ENCODE data around the gene RBKS. TPM values are rescaled to one million over a fixed set of nuclear protein-coding genes. Genes with fewer than 3 reads are reported as not detected.

The RBKS gene
- total RNA-seq, 1 donor from 2014 or later: 1.2 TPM

DNA sequence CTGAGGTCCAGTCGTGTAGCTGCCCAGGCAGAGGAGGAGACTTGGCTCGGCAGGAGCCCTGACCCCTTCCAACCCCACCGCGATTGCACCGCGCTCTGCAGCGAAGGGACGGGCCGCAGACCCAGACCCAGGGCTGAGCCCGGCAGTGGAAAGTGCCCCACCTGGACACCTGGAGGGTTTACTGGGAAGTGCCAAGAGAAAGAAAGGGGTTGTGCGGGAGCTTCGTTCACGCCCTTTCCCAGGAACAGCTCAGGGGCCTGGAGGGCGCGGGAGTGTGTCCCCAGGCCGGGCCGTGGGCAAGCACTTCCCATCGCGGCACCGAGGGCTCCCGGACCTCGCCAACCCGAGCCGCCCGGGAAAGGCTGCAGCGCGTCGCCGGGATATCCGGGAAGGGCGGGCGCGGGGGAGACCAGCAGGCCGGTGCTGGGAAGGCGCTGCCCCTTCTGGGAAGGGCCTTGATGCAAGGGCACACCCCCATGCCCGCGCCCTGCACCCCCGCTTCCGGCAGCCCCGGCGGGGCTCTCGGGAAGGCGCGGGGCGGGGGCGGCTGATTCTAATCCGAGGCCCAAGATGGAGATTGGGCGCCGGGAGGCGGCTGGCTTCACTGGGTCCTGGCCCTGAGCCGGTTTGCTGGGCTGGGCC is 154.8 kb downstream of the RBKS start:
- Mint-ChIP-seq H3K27ac (ENCODE audit: unreplicated experiment) (no peak overlapping the region), H3K4me3 (ENCODE audit: unreplicated experiment) (peak overlapping the region; percentile 68), H3K4me1 (ENCODE audit: low read depth, unreplicated experiment) (peaks cover 4% of the 10 kb centered on the region), H3K27me3 (ENCODE audit: unreplicated experiment) (no peaks in the 10 kb centered on the region), H3K9me3 (ENCODE audit: unreplicated experiment) (peaks cover 8% of the 10 kb centered on the region), H3K36me3 (ENCODE audit: unreplicated experiment) (no peaks in the 10 kb centered on the region)
- TF ChIP-seq, protein P1, sequence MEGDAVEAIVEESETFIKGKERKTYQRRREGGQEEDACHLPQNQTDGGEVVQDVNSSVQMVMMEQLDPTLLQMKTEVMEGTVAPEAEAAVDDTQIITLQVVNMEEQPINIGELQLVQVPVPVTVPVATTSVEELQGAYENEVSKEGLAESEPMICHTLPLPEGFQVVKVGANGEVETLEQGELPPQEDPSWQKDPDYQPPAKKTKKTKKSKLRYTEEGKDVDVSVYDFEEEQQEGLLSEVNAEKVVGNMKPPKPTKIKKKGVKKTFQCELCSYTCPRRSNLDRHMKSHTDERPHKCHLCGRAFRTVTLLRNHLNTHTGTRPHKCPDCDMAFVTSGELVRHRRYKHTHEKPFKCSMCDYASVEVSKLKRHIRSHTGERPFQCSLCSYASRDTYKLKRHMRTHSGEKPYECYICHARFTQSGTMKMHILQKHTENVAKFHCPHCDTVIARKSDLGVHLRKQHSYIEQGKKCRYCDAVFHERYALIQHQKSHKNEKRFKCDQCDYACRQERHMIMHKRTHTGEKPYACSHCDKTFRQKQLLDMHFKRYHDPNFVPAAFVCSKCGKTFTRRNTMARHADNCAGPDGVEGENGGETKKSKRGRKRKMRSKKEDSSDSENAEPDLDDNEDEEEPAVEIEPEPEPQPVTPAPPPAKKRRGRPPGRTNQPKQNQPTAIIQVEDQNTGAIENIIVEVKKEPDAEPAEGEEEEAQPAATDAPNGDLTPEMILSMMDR (IDR thresholded peaks at IDR 0.05; ENCODE audit: partially characterized antibody, unreplicated experiment): no peak
- peak; percentile 39 for DNase-seq

DNA sequence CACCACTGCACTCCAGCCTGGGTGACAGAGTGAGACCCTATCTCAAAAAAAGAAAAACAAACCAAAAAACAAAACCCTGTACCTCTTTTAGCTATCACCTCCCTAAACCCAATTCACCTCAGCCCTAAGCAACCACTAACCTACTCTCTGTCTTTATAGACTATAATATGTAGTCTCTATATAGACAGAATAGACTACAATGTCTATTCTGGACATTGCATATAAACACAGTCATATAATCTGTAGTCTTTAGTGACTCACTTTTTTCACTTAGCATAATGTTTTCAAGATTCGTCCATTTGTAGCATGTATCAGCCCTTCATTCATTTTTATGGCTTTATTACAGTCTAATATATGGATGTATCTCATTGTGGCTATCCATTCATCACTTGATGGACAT is 155.9 kb downstream of the RBKS start:
- Mint-ChIP-seq H3K27me3 (ENCODE audit: unreplicated experiment) (no peaks in the 10 kb centered on the region), H3K36me3 (ENCODE audit: unreplicated experiment) (no peaks in the 10 kb centered on the region), H3K4me1 (ENCODE audit: low read depth, unreplicated experiment) (peaks cover 4% of the 10 kb centered on the region), H3K27ac (ENCODE audit: unreplicated experiment) (no peak overlapping the region), H3K4me3 (ENCODE audit: unreplicated experiment) (no peak overlapping the region), H3K9me3 (ENCODE audit: unreplicated experiment) (peaks cover 8% of the 10 kb centered on the region)
- TF ChIP-seq, protein P1 (IDR thresholded peaks at IDR 0.05; ENCODE audit: partially characterized antibody, unreplicated experiment): no peak
- no peak for DNase-seq

Other genes with a start within 250 kb of the RBKS start
- gene SUPT7L, start 226.8 kb downstream of the RBKS start, total RNA-seq (ENCODE audit: unreplicated experiment): 47.4 TPM
- 24.7 TPM for gene SLC4A1AP, start 226.5 kb downstream of the RBKS start, total RNA-seq (ENCODE audit: unreplicated experiment)
- 54.2 TPM for gene MRPL33, start 118.7 kb downstream of the RBKS start, total RNA-seq (ENCODE audit: unreplicated experiment)
- 29.9 TPM for gene BABAM2, start 342 bp upstream of the RBKS start, total RNA-seq (ENCODE audit: unreplicated experiment)

Measured in glutamatergic neuron (in vitro differentiated cells).